ENCODE measurements around the gene GGT6.

GGT6 gene

DNA sequence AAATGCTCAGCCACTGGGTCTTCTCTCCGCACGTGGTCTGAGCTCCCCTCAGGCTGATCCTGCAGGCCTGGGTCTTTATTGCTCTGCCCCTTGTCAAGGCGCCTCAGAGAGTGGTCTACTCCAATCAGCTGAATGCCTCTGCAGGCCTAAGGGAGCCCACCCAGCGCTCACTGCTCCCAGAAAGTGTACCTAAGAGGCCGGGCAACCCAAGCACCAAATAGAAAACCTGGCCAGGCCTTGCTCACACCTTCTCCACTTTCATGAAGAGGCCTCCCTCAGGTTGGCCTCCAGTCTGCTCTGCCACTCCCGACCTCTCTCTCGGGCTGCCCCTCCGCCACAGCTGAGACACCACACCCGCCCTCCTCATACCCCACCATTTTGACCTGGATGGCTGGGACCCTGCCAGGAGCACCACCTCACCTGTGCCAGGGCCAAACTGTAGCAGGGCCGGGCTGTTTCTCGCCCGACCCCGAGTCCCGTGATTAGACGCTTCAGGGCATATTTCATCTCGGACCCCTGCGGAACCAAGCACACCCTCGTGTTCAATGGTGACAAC is 5.9 kb downstream of the GGT6 start:
- Histone ChIP-seq H3K4me2 (ENCODE audit: low read depth, low read length, poor library complexity, severe bottlenecking) (peak overlapping the region; percentile 93), H3K9me2 (replicated peaks; ENCODE audit: low read depth, low read length) (no peaks in the 10 kb centered on the region), H3F3A (ENCODE audit: low read depth) (no peaks in the 10 kb centered on the region), H3K9me3 (ENCODE audit: insufficient read depth, low read depth, low read length) (no peaks in the 10 kb centered on the region), H3K36me3 (ENCODE audit: insufficient read depth, low read length) (peaks cover 11% of the 10 kb centered on the region; the same call in 1 of the 2 replicates), H2AFZ (ENCODE audit: low read length) (peak overlapping the region; percentile 88), H3K79me2 (ENCODE audit: insufficient read depth, low read length) (peaks cover 35% of the 10 kb centered on the region), H3K27me3 (ENCODE audit: insufficient read depth, low read length, poor library complexity, severe bottlenecking) (no peaks in the 10 kb centered on the region), H3K4me1 (ENCODE audit: insufficient read depth, low read length, poor library complexity, severe bottlenecking) (peaks cover 29% of the 10 kb centered on the region), H3K9ac (ENCODE audit: low read depth, low read length, poor library complexity, severe bottlenecking) (peak overlapping the region; percentile 93), H4K20me1 (ENCODE audit: insufficient read depth, low read length, poor library complexity, severe bottlenecking) (peaks cover 8% of the 10 kb centered on the region), H3K4me3 (ENCODE audit: low read length, poor library complexity, severe bottlenecking) (peak overlapping the region; percentile 86)
- no peak for TF ChIP-seq EZH2phosphoT487 (IDR thresholded peaks at IDR 0.05; ENCODE audit: borderline replicate concordance)
- TF ChIP-seq, protein P1, sequence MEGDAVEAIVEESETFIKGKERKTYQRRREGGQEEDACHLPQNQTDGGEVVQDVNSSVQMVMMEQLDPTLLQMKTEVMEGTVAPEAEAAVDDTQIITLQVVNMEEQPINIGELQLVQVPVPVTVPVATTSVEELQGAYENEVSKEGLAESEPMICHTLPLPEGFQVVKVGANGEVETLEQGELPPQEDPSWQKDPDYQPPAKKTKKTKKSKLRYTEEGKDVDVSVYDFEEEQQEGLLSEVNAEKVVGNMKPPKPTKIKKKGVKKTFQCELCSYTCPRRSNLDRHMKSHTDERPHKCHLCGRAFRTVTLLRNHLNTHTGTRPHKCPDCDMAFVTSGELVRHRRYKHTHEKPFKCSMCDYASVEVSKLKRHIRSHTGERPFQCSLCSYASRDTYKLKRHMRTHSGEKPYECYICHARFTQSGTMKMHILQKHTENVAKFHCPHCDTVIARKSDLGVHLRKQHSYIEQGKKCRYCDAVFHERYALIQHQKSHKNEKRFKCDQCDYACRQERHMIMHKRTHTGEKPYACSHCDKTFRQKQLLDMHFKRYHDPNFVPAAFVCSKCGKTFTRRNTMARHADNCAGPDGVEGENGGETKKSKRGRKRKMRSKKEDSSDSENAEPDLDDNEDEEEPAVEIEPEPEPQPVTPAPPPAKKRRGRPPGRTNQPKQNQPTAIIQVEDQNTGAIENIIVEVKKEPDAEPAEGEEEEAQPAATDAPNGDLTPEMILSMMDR (conservative IDR thresholded peaks at IDR 0.05; ENCODE audit: low read length): no peak

DNA sequence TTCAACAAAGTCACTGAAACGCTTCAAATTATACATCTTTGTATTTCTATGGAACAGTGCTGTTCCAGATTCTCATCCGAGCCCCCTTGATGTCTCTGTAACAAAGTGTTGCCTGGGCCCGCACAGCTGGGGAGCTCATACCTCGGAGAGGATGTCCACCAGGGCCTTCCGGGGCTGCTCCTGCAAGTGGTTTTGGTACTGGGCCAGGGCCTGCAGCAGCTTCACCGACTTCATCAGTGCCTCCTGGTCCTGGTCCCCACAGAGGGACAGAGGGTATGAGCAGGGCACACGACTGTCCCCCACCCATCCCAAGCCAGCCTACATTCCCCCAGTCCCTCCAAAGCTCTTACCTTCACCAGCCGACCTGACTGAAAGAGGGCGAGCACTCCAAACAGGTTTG is 6.7 kb downstream of the GGT6 start:
- Histone ChIP-seq H3K9me2 (replicated peaks; ENCODE audit: low read depth, low read length) (no peaks in the 10 kb centered on the region), H4K20me1 (ENCODE audit: insufficient read depth, low read length, poor library complexity, severe bottlenecking) (peaks cover 8% of the 10 kb centered on the region), H3K4me3 (ENCODE audit: low read length, poor library complexity, severe bottlenecking) (peak overlapping the region; percentile 86), H3F3A (ENCODE audit: low read depth) (no peaks in the 10 kb centered on the region), H3K9me3 (ENCODE audit: insufficient read depth, low read depth, low read length) (no peaks in the 10 kb centered on the region), H3K79me2 (ENCODE audit: insufficient read depth, low read length) (peaks cover 35% of the 10 kb centered on the region), H3K4me1 (ENCODE audit: insufficient read depth, low read length, poor library complexity, severe bottlenecking) (peaks cover 29% of the 10 kb centered on the region), H3K36me3 (ENCODE audit: insufficient read depth, low read length) (peaks cover 11% of the 10 kb centered on the region; the same call in 1 of the 2 replicates), H3K9ac (ENCODE audit: low read depth, low read length, poor library complexity, severe bottlenecking) (peak overlapping the region; percentile 93), H3K27me3 (ENCODE audit: insufficient read depth, low read length, poor library complexity, severe bottlenecking) (no peaks in the 10 kb centered on the region), H3K4me2 (ENCODE audit: low read depth, low read length, poor library complexity, severe bottlenecking) (peak overlapping the region; percentile 93), H2AFZ (ENCODE audit: low read length) (no peak overlapping the region)
- no peak for TF ChIP-seq EZH2phosphoT487 (IDR thresholded peaks at IDR 0.05; ENCODE audit: borderline replicate concordance)
- TF ChIP-seq, protein P1 (conservative IDR thresholded peaks at IDR 0.05; ENCODE audit: low read length): no peak

DNA sequence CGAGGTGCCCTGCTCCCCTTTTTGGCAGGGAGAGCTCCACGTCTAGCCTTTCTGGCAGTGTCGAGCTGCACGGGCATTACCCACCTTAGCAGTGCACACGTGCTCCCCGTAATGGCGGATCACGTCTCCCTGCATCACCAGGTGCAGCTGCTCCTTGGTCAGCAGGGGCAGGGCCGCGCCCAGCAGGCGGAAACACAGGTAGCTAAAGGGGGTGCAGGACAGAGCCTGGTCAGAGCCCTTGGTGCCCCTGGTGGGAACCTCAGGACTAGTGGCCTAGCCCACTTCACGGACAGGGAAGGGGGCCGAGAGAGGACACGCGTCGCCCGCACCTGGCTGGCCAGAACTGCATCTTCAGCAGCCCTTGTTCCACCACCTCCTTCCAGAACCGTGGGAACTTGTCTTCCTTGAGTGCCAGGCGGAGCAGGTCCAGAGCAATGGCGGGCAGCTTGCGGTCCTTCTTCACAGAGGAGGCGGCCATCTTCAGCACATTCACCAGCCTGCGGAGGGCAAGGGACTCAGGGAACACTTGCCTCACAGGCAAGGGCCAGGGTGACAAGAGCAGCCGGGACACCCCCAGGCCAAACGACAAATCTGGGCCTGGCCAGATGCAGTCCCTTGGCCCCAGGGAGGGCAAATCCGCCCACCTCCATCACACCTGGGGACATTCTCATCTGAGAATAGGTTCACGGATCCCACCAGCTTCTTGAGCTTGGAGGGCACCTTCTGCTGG is 8.4 kb downstream of the GGT6 start:
- Histone ChIP-seq H3K36me3 (ENCODE audit: insufficient read depth, low read length) (peaks cover 26% of the 10 kb centered on the region; the same call in 1 of the 2 replicates), H3K9ac (ENCODE audit: low read depth, low read length, poor library complexity, severe bottlenecking) (no peak overlapping the region), H3K4me1 (ENCODE audit: insufficient read depth, low read length, poor library complexity, severe bottlenecking) (peaks cover 29% of the 10 kb centered on the region), H3K9me3 (ENCODE audit: insufficient read depth, low read depth, low read length) (no peaks in the 10 kb centered on the region), H3K79me2 (ENCODE audit: insufficient read depth, low read length) (peaks cover 35% of the 10 kb centered on the region), H2AFZ (ENCODE audit: low read length) (no peak overlapping the region), H3K9me2 (replicated peaks; ENCODE audit: low read depth, low read length) (no peaks in the 10 kb centered on the region), H3K27me3 (ENCODE audit: insufficient read depth, low read length, poor library complexity, severe bottlenecking) (no peaks in the 10 kb centered on the region), H4K20me1 (ENCODE audit: insufficient read depth, low read length, poor library complexity, severe bottlenecking) (peaks cover 8% of the 10 kb centered on the region), H3K4me3 (ENCODE audit: low read length, poor library complexity, severe bottlenecking) (no peak overlapping the region), H3F3A (ENCODE audit: low read depth) (no peaks in the 10 kb centered on the region), H3K4me2 (ENCODE audit: low read depth, low read length, poor library complexity, severe bottlenecking) (no peak overlapping the region)
- TF ChIP-seq, protein P1 (conservative IDR thresholded peaks at IDR 0.05; ENCODE audit: low read length): no peak
- TF ChIP-seq EZH2phosphoT487 (IDR thresholded peaks at IDR 0.05; ENCODE audit: borderline replicate concordance): no peak
